NCI-H2196 treated with DMSO at 0.1 percent for 48 hours (cell line): ENCODE measurements around the gene CCDC194.
A peak's percentile ranks its signal among the peaks of the same experiment; 100 is the strongest.

Source experiments
- DNase-seq: peaks from one replicate; lab custom pipeline; 2025; ENCODE audit not compliant: unreplicated experiment; lab: John Stamatoyannopoulos, UW

CCDC194 gene

GRCh38 chr19:17406046-17406886 lies 12.3 kb upstream of the CCDC194 start:
- DNase-seq: no peak

DNA sequence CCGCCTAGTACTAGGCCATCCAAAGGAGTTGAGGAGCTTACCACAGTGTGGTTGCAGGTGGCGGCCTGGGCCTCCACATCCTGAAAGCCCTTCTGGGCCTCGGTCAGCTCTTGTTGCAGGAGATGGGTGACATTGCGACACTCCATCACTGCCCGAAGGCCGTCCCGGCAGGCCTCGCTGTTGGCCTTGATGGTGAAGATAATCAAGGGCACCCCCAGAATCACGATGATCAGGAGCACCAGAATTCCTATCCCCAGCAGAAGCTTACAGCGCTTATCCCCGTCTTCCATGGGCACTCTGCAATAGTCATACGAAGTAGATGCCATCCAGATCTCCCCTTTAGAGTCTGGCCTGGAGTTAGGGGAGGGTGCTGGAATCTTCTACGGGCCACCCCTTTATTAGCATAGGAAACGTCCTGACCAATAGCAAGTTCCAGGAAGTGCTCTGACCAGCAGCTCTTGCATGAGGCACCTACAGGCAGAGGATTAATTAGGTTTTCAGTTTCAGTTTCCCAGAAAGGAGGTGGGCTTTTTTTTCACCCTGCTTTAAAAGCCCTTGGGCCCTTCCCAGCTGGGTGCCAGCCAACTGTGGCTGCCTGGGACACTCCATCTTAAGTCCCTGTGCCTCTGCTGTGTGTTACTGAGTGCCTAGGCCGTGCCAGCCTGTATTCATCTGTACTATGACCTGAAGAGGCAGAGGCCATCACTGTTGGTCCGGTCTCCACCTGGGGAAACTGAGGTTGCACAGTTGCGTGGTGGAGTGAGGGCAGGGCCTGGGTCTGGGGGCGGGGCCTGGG lies 11.5 kb upstream of the CCDC194 start, which contains the start of gene BST2:
Gene BST2, minus strand, starts transcription at position 381 of the 796 bp plus-strand sequence. Its CDS starts 55 bp downstream, at position 326.
- no peak for DNase-seq

GRCh38 chr19:17404621-17405249 lies 10.7 kb upstream of the CCDC194 start:
- no peak for DNase-seq

DNA sequence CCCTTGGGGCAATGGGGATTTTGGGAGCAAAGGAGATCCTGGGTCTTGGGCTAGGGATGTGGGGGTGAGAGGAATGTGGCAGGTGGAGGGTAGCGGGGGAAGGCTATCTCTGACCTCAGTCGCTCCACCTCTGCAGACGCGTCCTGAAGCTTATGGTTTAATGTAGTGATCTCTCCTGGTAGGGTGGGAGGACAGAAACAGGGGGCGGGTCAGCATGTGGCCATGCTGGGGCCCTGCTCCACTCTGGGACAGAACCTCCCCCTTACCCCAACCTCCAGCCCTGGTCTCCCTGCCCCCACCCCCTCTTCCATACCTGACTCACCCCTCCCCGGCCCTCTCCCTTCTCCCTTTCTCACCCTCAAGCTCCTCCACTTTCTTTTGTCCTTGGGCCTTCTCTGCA lies 10.0 kb upstream of the CCDC194 start:
- DNase-seq: no peak

GRCh38 chr19:17402982-17403855 lies 9.2 kb upstream of the CCDC194 start:
- DNase-seq: no peak

DNA sequence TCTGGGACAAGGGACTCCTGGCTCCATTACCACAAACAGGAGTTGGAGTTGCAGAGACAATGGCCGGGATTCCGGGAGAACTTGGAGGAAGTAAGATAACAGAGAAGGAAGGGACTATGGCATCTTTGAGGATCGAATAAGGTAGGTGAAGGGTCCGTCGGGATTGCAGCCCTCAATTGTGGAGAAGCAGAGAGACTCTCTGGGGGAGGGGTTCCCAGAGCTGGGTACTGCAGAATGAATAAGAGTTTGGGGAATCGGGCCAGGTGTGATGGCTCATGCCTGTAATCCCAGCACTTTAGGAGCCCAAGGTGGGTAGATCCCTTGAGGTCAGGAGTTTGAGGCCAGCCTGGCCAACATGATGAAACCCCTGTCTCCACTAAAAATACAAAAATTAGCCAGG lies 7.6 kb upstream of the CCDC194 start:
- no peak for DNase-seq

- DNase-seq: no peak
These were observed 5.0 kb upstream of the CCDC194 start for GRCh38 chr19:17398902-17399527.

GRCh38 chr19:17394891-17395415 lies 957 bp upstream of the CCDC194 start:
- DNase-seq: peak; percentile 39

- no peak for DNase-seq
These were observed 994 bp downstream of the CCDC194 start for GRCh38 chr19:17393002-17393401.

DNA sequence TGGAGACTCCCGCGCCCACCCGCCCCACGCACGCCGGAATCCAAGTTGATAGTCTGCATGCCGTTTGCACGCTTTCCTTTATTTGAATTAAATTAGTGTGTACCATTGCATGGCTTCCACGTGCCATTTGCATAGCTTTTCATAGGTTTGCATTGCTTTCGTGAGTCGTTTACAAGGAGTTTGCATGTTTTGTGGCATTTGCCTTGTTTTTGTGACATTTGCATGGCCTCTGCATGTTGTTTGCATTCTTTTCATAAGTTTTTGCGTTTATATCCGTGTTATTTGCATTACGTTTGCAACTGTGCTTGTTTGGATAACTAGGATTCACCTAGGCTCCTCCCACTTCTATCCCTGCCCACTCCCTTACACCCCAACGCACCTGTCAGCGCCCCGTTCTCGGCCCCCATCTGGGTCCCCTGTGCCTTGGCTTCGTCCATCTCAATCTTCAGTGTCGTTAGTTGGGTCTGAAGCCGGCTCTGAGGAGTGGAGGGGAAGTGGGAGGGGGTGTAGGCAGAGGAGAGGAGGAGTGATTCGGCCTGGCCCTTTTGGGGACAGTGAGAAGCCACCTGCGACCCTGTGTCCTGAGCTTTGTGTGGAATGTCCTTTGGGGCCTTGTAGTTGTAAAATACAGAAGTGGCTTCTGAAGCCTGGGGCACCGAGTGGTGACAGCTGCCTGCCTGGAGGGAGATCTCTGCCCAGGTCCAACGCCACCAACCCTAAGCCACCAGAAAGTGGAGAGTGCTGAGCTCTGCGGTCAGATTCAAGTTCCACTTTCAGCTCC lies 2.4 kb downstream of the CCDC194 start:
- no peak for DNase-seq

GRCh38 chr19:17390665-17391370 lies 3.2 kb downstream of the CCDC194 start:
- DNase-seq: peak; percentile 84

DNA sequence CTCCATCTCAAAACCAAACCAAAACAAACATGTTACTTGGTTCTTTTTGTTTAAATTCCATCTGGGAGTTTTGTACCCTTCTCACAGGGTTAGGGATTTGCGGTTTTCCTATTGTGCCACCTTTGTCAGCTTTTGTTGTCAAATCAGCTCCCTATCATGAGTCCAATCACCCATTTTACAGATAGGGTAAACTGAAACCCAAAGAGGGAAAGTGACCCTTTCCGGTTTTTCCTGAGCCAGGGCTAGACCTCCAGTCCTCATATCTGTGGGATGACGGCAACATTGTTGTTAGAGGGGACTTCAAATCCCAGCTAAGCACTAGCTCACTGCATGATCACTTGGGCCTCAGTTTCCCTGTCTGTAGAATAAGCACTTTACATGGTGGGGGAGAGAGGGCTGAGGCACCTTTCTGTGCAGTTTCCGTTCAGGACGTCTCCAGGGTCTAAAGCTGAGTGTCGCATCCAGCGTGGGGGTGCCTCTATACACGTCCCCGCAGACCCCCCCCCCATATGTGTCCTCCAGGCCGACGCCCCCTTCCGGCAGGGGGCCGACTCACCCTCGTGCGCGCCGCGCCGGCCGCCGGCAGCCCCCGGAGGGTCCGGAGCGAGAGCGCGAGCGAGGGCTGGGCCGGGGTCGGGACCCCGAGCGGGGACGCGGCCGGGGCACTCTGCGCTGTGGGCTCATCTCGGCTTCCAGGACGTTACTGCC lies 3.9 kb downstream of the CCDC194 start:
- no peak for DNase-seq

DNA sequence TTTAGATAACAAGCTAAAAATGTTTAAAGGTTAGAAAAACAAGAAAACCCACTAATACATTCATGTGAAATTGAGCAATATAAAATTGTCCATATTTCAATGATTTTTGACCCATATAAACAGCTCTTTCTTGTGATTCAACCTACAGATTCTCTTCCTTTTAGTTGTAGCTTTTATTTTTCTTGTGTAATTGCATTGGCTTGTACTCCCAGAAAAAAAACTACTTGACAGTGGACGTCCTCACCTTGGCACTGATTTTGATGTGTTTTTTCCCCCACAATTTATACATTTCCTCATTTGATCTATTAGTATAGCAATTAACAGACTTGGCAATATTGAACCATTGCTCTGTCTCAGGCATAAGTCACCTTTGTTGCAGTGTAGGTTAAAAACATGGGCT lies 4.7 kb downstream of the CCDC194 start:
- no peak for DNase-seq

- DNase-seq: no peak
These were observed 8.0 kb downstream of the CCDC194 start for GRCh38 chr19:17385878-17386611.

DNA sequence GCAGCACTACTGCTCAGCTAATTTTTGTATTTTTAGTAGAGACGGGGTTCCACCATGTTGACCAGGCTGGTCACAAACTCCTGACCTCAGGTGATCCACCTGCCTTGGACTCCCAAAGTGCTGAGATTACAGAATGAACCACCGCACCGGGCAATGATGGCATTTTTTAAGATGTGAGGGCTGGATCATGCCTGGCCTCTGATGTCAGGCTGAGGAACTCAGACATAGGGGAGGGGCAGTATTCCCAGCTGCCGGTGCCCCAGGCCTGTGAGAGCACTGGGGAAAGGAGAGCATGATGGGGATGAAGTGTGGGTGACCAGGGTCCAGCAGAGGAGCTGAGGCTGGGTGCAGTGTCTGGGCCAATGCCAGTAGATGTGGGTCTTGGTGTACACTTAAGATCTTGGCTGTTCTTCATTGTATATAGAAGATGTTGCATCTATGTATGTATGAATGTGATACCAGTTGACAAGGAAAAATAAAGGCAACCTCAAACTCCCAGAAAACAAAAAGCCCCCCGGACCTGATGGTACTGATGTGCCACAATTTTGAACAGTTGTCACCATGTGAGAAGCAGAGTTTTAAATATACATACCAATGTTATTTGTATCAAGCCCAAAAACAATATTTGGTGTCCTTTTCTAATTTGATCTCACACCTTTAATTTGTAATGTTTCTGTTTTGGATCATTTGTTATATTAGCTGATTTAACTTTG lies 13.4 kb downstream of the CCDC194 start:
- no peak for DNase-seq

DNA sequence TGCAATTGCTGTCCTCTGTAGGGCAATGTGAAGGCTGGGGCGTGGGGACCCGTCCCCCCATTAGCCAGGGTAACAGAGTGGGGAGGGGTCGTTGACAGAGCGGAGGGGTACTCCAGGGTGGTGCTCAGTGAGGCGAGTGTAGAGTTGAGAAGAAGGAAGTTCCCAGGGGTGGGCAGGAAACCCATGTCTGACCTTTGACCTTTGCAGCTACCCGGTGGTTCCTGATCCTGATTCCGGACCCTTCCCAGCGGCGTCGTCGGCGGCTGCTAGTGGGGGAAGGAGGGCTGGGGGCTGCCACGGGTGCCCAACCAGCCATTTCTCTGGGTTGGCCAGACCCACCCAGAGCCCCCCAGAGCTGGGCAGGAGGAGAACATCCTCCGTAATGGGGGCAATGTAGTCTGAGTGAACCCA lies 14.8 kb downstream of the CCDC194 start:
- DNase-seq: no peak

- no peak for DNase-seq
These were observed 15.7 kb downstream of the CCDC194 start for GRCh38 chr19:17378271-17378670.
